GM15510 (cell line): ENCODE data around the gene PCARE.

Experiments
- POLR2A ChIP-seq: IDR thresholded peaks from 3 replicates; pipeline ENCODE4 v1.6.1; 2011; ENCODE audit warnings: borderline replicate concordance; ENCODE audit not compliant: insufficient read length; ENCODE audit errors: extremely low read depth

The PCARE gene

DNA sequence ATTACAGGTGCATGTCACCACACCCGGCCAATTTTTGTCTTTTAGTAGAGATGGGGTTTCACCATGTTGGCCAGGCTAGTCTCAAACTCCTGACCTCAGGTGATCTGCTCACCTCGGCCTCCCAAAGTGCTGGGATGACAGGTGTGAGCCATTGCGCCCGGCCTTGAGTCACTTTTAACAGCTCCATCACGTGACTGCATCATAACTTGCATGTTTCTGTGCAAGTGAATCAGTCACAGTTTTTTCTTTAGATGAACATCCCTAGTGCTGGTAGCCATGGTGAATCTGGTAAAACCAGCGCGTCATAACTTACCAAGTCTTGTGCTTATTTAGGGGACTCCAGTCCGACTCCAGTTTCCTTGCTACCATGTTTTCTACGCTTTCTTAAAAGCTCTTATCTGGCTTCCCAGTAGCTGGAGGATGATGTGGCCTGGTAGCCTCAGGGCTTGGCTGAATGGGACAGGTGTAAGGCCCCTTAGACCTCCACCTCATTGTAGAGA is 33.1 kb downstream of the PCARE start:
- TF ChIP-seq POLR2A: no peak

DNA sequence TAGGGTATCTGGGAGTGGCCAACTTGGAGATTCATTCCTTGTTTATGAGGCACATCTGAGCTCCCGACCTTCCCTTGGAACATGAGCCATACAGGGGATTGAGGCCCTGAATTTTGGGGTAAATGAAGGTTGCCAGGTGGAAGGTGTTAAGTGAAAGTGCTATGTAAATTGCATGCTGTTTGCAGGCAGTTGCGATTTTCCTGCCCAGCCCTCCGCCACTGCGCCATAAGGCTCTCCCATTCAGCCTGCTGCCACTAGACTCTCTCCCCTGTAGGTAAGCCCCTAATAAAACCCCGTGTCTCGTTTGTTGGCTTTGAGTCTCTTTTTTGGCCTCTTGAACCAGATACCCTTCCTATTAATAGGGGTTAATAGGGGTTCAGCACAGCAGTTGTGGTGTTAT is 33.8 kb downstream of the PCARE start:
- no peak for TF ChIP-seq POLR2A

DNA sequence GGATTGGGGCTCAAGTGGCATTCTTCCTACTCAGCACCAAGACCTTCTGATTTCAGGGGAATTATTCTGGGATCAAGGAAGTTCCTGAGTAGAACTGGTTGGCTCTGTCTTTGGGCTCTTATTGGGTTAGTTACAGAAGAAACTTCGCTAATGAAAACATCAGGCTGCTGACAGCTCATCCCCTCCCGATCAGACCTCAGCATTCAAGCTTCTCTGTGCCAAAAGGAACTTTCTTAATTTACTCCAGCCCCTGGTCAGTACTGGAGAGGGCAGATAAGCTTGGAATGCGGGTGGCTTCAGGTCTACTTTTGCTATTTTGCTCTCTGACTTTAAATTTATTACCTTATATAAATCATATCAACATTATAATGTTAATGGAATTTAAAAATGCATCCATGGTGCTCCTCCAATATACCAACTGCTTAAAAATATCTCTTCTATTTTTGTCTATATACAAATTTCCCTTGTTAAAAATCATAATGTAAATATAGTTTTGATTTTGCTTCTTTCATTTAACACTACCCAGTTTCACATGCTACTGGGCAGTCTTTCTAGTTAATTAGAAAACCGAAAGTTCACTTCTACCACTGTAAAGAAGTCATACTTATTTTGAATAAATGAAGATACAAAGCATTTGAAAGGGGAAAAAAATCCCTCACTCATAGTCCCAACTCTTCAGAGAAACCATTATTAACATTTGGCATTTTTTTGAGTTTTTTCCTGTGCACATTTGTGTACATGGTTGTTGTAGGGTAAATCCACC is 34.4 kb downstream of the PCARE start:
- no peak for TF ChIP-seq POLR2A

DNA sequence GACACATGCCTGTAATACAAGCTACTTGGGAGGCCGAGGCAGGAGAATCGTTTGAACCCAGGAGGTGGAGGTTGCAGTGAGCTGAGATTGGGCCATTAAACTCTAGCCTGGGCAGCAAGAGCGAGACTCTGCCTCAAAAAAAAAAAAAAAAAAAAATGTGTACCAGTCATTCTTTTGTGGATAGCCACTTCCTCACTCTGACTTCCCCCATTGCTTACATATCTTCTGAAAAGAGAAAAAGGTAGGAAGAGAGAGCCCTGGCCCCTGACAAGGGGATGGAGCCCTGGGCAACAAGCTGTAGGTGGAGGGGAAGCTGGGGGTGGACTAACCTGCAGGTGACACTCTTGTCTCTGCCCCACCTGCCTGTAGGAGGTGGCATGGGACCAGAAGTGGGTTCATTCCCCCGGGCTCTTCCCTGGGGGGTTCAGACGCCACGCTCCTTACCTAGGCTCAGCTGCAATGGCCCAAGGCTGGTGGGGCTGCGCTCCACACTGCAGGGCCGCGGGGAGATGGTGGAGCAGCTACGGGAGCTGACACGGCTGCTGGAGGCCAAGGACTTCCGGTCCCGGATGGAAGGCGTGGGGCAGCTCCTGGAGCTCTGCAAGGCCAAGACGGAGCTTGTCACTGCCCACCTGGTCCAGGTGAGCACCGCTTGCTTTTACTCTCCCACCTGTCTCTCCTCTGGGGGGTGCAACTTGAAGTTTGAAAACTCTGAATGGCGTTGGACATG is 39.1 kb downstream of the PCARE start:
- no peak for TF ChIP-seq POLR2A

DNA sequence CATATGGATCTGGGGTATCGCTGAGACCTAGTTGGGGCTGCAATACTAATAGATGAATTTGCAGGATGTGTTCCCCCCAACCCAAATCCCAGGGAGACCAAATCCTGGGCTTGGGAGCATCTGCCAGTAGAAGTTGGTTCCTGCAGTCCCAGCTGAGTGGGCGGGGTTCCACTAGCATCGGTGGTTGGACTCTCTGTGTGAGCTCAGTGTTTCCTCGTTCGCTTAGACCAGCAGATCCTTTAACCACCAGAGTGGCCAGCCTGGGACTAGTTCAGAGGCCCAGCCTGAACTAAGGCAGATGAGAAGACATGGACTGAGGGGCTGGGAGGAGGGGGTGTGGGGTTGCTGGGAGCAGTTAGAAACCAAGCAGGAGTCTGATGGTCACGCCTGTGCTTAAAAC is 40.7 kb downstream of the PCARE start:
- TF ChIP-seq POLR2A: no peak

DNA sequence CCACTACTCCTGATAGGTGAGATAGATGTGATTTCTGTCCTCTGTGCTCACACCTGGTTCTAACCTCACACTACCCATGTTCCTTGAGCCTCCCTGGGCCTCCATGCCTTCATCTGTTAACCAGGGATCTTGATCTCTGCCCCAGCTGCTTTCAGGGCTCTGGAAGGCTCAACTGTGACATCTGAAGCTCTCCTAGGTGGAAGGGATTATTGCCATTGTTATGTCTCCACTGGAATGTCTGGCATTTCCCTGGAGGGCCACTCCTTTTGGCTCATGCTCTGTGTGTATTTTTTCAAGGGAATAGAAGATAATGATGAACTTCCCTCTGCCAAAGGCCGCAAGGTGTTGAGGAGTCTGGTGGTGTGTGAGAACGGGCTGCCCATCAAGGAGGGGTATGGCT is 41.2 kb downstream of the PCARE start:
- TF ChIP-seq POLR2A: no peak

DNA sequence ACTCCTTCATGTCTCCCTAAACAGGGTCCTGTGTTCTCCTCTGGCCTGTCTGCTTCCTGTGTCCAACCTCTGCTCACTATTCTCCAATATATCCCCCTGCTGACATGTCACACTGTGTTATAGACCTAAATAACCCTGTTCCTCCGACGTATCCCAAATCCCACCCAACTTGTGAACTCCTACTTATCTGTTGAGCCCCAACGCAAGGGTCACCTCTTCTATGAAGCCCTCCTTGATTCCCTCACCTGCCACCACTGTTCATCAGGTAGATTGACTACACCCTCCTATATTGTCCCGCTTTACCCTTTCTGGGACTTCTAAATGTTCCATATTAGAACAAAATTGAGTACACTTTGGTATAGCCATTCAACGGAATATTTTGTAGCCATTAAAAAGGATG is 42.1 kb downstream of the PCARE start:
- TF ChIP-seq POLR2A: no peak

DNA sequence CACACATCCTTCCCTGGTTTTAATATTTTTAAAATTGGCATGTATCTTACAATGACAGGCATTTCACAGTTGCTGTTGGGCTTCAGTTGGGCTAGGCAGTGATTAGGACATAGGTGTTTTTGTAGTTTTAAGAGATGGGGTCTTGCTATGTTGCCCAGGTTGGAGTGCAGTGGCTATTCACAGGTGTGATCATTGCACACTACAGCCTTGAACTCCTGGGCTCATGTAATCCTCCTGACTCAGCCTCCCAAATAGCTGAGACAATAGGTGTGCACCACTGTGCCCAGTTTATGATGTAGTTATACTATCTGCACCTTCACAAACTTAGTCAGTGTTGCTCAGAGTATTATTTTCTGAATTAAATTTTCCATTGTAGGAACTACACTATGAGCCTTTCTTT is 43.3 kb downstream of the PCARE start:
- TF ChIP-seq POLR2A: no peak

DNA sequence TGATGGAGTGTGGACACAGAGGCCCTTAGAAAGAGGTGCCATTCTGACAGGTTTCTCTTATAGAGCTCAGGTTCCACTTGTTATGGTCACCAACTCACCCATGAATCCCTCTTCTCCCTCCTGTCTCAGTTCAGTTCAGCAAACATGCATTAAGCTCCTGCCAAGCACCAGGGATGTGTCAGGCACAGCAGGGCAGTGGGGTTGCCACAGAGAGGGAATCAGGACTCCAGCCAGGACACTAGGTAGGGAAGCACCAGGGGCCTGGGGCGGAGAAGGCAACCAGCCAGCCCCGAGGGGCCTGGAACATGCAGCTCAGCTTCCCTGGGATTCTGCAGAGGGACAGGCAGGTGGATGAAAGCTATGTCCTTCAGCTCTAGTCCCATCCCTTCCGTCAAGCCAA is 48.6 kb downstream of the PCARE start:
- TF ChIP-seq POLR2A: no peak

DNA sequence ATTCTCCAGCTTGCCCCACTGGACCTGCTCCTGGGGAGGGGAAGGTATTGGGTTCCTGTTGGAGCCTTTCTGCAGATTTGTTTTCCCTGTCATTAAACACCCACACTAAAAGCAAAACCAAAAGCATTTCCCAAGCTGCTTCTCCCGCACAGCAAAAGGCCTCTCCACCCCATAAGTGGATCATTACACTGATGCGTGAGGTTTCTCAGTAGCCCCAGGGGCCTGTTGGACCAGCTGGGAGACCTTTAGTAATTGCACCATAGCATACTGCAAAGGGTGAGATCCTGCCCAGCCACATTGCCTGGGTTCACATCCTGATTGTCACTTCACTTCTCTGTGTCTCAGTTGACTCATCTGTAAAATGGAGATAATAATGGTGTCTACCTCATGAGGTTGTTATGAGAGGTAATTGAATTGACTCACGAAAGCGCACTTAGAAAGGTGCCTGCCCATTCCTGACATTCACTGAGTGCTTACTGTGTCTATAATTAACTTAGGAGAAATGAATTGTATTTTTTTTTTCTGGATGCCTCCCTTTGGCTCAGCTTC is 49.4 kb downstream of the PCARE start:
- no peak for TF ChIP-seq POLR2A

DNA sequence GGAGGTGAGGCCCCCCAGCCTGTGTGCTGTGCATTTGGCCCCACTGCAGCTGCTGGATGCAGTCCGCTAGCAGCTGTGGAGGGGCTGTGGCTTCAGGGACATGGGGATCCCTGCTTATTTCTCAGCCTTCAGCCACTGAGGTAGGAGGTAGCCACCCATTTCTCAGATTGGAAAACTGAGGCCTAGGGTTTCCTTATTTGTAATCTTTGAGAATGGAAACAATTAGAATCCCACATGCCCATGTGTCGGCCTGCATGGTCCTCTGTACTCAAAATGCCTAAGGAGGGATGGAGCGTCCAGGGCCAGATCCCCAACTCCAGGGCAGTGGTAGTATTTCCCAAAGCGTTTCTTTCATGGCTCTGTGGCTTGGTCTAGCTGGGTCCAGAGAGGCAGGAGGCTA is 51.1 kb downstream of the PCARE start:
- TF ChIP-seq POLR2A: no peak

DNA sequence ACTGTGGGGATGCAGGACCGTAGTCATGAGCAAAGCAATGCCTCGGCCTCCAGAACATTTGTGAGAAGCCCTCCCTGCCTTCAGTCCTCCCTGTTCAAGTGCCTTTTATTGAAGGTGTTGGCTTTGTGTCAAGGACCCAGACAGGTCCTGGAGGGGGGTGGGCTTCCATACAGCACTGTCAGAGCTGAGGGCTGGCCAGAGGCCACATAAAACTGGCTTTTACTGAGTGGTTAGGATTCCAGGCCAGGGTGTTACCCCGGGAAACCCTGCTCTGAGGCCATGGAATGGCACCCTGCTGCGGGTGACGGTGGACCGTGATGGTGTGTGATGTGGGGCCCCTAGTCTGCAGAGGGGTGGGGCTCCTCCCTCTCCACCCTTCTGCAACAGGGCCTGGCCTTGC is 51.6 kb downstream of the PCARE start:
- no peak for TF ChIP-seq POLR2A

DNA sequence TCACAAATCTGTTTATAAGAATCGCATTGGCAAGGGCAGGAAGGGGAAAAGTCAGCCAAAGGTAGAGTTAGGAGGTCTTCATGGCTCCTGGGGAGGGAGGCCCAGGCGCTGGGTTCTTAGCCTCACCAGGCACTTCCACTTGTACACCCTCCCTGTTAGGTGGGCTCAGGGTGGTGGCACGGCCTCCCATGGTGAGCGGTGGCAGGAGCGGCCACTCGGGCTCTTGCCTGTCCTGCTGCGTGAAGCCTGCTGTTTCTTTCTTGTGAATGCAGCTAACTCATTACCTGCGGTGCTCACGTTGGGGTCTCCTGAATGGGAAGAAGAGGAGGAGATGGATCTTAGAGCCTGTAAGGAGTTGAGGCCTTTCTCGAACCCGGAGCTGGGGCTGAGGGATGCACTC is 52.4 kb downstream of the PCARE start:
- no peak for TF ChIP-seq POLR2A

DNA sequence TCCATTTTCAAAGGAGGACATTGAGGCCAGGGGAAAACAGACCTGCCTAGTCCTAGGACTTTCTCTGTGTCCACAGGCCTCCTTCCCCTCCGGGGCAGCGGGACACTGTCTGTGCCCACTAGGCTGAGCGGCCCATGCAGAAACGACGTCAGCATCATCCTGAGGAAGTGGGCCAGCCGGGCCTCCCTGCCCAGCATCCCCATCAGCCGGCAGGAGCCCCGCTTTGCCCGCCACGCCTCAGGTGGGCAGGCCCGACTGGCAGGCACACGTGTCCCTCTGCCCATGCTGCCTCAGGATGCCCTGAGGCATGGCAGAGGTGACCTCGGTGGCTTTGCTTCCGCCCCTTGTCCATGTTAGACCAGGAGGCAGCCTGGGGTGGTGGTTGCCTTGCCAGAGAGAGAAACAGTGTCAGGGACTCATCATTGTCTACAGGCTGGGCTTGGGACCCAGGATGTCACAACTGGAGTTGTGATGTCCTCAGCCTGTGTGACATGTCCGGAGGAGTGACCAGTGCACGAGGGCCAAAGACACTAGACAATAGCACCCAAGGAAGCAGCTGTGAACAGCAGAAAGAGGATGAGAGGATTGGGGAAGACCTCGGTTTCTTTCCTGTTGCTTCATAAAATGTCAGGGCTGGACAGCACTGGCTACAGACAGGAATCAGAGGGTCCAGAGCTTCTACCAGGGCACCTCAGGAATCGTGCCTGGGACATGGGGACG is 56.4 kb downstream of the PCARE start:
- no peak for TF ChIP-seq POLR2A

DNA sequence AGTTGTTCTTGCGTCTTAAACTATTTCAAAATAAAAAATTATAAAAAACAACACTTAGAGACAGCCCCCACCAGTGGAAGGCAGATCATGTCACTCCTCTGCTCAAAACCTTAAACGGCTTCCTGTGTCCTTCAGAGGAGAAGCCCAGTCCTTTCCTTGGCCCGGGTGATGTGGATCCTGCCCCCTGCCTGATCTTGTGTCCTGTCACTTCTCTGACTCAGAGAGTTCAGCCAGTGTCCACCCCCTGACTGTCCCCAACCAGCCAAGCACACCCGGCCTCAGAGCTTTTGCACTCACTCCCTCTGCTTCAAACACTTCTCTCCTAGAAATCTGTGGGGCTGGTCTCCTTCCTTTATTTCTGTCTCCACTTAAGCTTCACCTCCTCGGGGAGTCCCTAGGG is 57.8 kb downstream of the PCARE start:
- TF ChIP-seq POLR2A: no peak
